Esophagus squamous epithelium (tissue), 4 donors: ENCODE data around the gene N4BP2.

Source experiments
- CTCF ChIP-seq, 6 experiments: fragments of 450-650 bp in 4 of 6; fragments of 200-600 bp in 2 of 6; sonication (generic) in 2 of 6; IDR thresholded peaks; one replicate each; pipeline ENCODE4 v1.5.1; 2016 to 2019; ENCODE audit warnings: antibody characterized with exemption in 6 of 6, mild to moderate bottlenecking in 4 of 6, moderate library complexity in 4 of 6
- POLR2A ChIP-seq, 4 donors: fragments of 450-650 bp; IDR thresholded peaks; one replicate each; pipeline ENCODE4 v1.6.1; 2017; ENCODE audit warnings: antibody characterized with exemption in 4 of 4, mild to moderate bottlenecking in 4 of 4, moderate library complexity in 3 of 4

GRCh38 chr4:40193016-40193571 lies 136.4 kb downstream of the N4BP2 start:
- TF ChIP-seq CTCF (IDR thresholded peaks at IDR 0.05) (no peak), POLR2A (IDR thresholded peaks at IDR 0.05) (peak in 1 of 4 donors; percentile 28)
